ENCODE measurements around the gene ZNF32.

The ZNF32 gene

DNA sequence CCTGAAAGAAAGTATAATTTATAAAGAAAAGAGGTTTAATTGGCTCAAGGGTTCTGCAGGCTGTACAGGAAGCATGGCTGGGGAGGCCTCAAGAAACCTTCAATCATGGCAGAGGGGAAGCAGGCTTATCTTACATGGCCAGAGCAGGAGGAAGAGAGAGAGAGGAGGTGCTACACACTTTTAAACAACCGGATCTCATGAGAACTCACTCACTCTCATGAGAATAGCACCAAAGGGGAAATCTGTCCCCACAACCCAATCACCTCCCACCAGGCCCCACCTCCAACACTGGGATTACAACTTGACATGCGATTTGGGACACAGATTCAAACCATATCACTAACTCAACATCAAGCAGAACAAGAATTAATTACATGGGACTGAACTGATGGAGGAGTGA lies 49.3 kb downstream of the ZNF32 start:
- no peaks in the 10 kb centered on the region for H3K27me3 ChIP-seq (ENCODE audit: low read length)

DNA sequence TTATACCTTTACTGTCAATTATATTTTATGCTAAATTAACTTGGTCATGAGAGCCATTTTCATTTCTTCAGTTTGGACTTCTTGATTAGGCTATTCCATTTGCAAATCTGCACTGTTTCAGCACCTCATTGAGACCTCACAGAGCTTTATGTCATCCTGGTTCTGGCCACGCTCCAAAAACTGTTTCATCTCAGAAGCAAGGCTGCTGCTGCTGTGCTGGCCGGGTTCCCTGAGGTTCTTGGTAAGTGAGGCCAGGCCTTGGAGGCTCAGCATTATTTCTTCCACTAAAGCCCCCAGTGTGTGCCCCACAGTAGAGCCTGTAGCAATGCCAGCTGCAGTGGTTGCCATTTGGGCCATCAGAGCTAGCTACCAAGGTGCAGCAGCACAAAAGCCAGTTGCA lies 50.2 kb downstream of the ZNF32 start:
- Histone ChIP-seq H3K9me2 (replicated peaks; ENCODE audit: insufficient read depth, low read length) (no peaks in the 10 kb centered on the region), H3K4me3 (ENCODE audit: insufficient read depth, low read length, poor library complexity, severe bottlenecking) (no peak overlapping the region), H3K27ac (ENCODE audit: low read depth, low read length) (no peak overlapping the region), H3K9me3 (ENCODE audit: insufficient read depth, low read length) (no peaks in the 10 kb centered on the region), H2AFZ (ENCODE audit: low read depth, low read length, severe bottlenecking) (no peak overlapping the region), H3K9ac (ENCODE audit: low read length) (no peak overlapping the region), H3K27me3 (ENCODE audit: low read length) (no peaks in the 10 kb centered on the region), H3F3A (ENCODE audit: insufficient read depth) (no peaks in the 10 kb centered on the region), H3K36me3 (ENCODE audit: low read length) (no peaks in the 10 kb centered on the region), H3K79me2 (ENCODE audit: insufficient read depth, low read length) (no peaks in the 10 kb centered on the region), H3K4me2 (ENCODE audit: low read depth, low read length, poor library complexity, severe bottlenecking) (no peak overlapping the region), H4K20me1 (ENCODE audit: low read depth, low read length) (no peaks in the 10 kb centered on the region)
- TF ChIP-seq EZH2phosphoT487 (conservative IDR thresholded peaks at IDR 0.05; ENCODE audit: low read length) (no peak), CTCF (IDR thresholded peaks at IDR 0.05; ENCODE audit: insufficient read depth, low read length, poor library complexity, severe bottlenecking) (no peak)

More for the DNA sequence above, 49.3 kb downstream of the ZNF32 start:
- Histone ChIP-seq H2AFZ (ENCODE audit: low read depth, low read length, severe bottlenecking) (no peak overlapping the region), H3K4me3 (ENCODE audit: insufficient read depth, low read length, poor library complexity, severe bottlenecking) (no peak overlapping the region), H3K27ac (ENCODE audit: low read depth, low read length) (no peak overlapping the region), H3K9me3 (ENCODE audit: insufficient read depth, low read length) (no peaks in the 10 kb centered on the region), H3F3A (ENCODE audit: insufficient read depth) (no peaks in the 10 kb centered on the region), H3K9me2 (replicated peaks; ENCODE audit: insufficient read depth, low read length) (no peaks in the 10 kb centered on the region), H4K20me1 (ENCODE audit: low read depth, low read length) (no peaks in the 10 kb centered on the region), H3K4me2 (ENCODE audit: low read depth, low read length, poor library complexity, severe bottlenecking) (no peak overlapping the region), H3K9ac (ENCODE audit: low read length) (no peak overlapping the region), H3K79me2 (ENCODE audit: insufficient read depth, low read length) (no peaks in the 10 kb centered on the region), H3K36me3 (ENCODE audit: low read length) (no peaks in the 10 kb centered on the region)
- no peak for TF ChIP-seq EZH2phosphoT487 (conservative IDR thresholded peaks at IDR 0.05; ENCODE audit: low read length)
- no peak for TF ChIP-seq CTCF (IDR thresholded peaks at IDR 0.05; ENCODE audit: insufficient read depth, low read length, poor library complexity, severe bottlenecking)

DNA sequence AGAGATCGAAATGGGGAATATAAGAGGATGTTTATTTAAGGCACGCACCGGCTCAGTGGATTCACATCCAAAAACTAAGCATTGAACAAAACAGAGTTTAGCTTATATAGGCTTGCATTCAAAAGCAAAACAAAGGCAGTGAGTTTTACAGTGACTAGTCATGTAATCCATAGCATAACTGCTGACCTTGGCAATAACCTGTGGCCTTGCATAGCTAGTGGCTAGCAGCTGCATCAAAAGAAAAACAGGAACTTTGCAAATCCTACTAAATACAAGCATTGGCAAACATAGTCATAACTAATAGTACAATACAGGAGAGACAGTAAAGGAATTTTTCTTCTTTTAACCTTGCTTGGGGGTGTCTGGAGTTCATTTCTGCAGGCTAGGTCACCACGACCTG lies 52.1 kb downstream of the ZNF32 start:
- Histone ChIP-seq H3K4me2 (ENCODE audit: low read depth, low read length, poor library complexity, severe bottlenecking) (no peak overlapping the region), H3F3A (ENCODE audit: insufficient read depth) (no peaks in the 10 kb centered on the region), H3K9me3 (ENCODE audit: insufficient read depth, low read length) (peaks cover 6% of the 10 kb centered on the region; the same call in 1 of the 2 replicates), H3K27me3 (ENCODE audit: low read length) (no peaks in the 10 kb centered on the region), H2AFZ (ENCODE audit: low read depth, low read length, severe bottlenecking) (no peak overlapping the region), H3K9me2 (replicated peaks; ENCODE audit: insufficient read depth, low read length) (no peaks in the 10 kb centered on the region), H3K36me3 (ENCODE audit: low read length) (no peaks in the 10 kb centered on the region), H3K9ac (ENCODE audit: low read length) (no peak overlapping the region), H4K20me1 (ENCODE audit: low read depth, low read length) (no peaks in the 10 kb centered on the region), H3K27ac (ENCODE audit: low read depth, low read length) (no peak overlapping the region), H3K79me2 (ENCODE audit: insufficient read depth, low read length) (no peaks in the 10 kb centered on the region), H3K4me3 (ENCODE audit: insufficient read depth, low read length, poor library complexity, severe bottlenecking) (no peak overlapping the region)
- TF ChIP-seq CTCF (IDR thresholded peaks at IDR 0.05; ENCODE audit: insufficient read depth, low read length, poor library complexity, severe bottlenecking) (no peak), EZH2phosphoT487 (conservative IDR thresholded peaks at IDR 0.05; ENCODE audit: low read length) (no peak)
